HepG2 (cell line): Measurements from ENCODE around the gene UBR7. TPM values are rescaled to one million over a fixed set of nuclear protein-coding genes. Genes with fewer than 3 reads are reported as not detected.

ENCODE experiments used
- ATF6 ChIP-seq: sonication (generic); formaldehyde crosslinking; conservative IDR thresholded peaks from 2 replicates; pipeline ENCODE4 v1.4.0; 2020; ENCODE audit warnings: missing genetic modification reagents
- BCL6 ChIP-seq: IDR thresholded peaks from 2 replicates; pipeline ENCODE4 v1.6.1; 2016; ENCODE audit warnings: missing genetic modification reagents, missing compliant biosample characterization
- BHLHE40 ChIP-seq: IDR thresholded peaks from 2 replicates; pipeline ENCODE4 v1.6.1; 2011; ENCODE audit warnings: low read length, improper control_type of control experiment
- CHCHD3 ChIP-seq: sonication (generic); formaldehyde crosslinking; IDR thresholded peaks from 2 replicates; pipeline ENCODE4 v1.8.0; 2022; ENCODE audit warnings: mild to moderate bottlenecking, missing genetic modification reagents, moderate library complexity
- GATA4 ChIP-seq: sonication (generic); IDR thresholded peaks from 2 replicates; pipeline ENCODE4 v1.6.1; 2016; ENCODE audit warnings: antibody characterized with exemption, low read depth, borderline replicate concordance
- GLI4 ChIP-seq: sonication (generic); formaldehyde crosslinking; IDR thresholded peaks from 2 replicates; pipeline ENCODE4 v1.5.1; 2020; ENCODE audit warnings: missing genetic modification reagents, mild to moderate bottlenecking, moderate library complexity, borderline replicate concordance
- HOXA9 ChIP-seq: sonication (generic); formaldehyde crosslinking; IDR thresholded peaks from 2 replicates; pipeline ENCODE4 v1.8.1; 2022; ENCODE audit warnings: missing genetic modification reagents, mild to moderate bottlenecking, moderate library complexity, borderline replicate concordance
- NR2C2 ChIP-seq: sonication (generic); formaldehyde crosslinking; IDR thresholded peaks from 2 replicates; pipeline ENCODE4 v1.4.0; 2020; ENCODE audit warnings: missing genetic modification reagents, mild to moderate bottlenecking, moderate library complexity, borderline replicate concordance
- PHF8 ChIP-seq: sonication (generic); formaldehyde crosslinking; IDR thresholded peaks from 2 replicates; pipeline ENCODE4 v1.5.0; 2020; ENCODE audit warnings: missing genetic modification reagents
- POLR2AphosphoS5 ChIP-seq: IDR thresholded peaks from 2 replicates; pipeline ENCODE4 v1.6.1; 2012; ENCODE audit warnings: low read depth, low read length
- PPARG ChIP-seq: conservative IDR thresholded peaks from 2 replicates; pipeline ENCODE4 v1.6.1; 2016; ENCODE audit warnings: missing biosample characterization, missing genetic modification reagents
- SAP130 ChIP-seq: IDR thresholded peaks from 2 replicates; pipeline ENCODE4 v1.6.1; 2016; ENCODE audit warnings: low read depth
- SMAD3 ChIP-seq: sonication (generic); formaldehyde crosslinking; IDR thresholded peaks from 2 replicates; pipeline ENCODE4 v1.4.0; 2020; ENCODE audit warnings: missing genetic modification reagents
- SSRP1 ChIP-seq: IDR thresholded peaks from 2 replicates; pipeline ENCODE4 v1.6.1; 2016; ENCODE audit warnings: control low read depth
- TOPORS ChIP-seq: sonication (generic); formaldehyde crosslinking; IDR thresholded peaks from 2 replicates; pipeline ENCODE4 v1.8.0; 2023; ENCODE audit warnings: mild to moderate bottlenecking, missing genetic modification reagents
- ZFP1 ChIP-seq: IDR thresholded peaks from 2 replicates; pipeline ENCODE4 v1.6.1; 2016
- ZFP36L2 ChIP-seq: sonication (generic); formaldehyde crosslinking; IDR thresholded peaks from 2 replicates; pipeline ENCODE4 v1.4.0; 2020; ENCODE audit warnings: missing genetic modification reagents
- ZFY ChIP-seq: sonication (generic); formaldehyde crosslinking; IDR thresholded peaks from 2 replicates; pipeline ENCODE4 v1.4.0; 2020; ENCODE audit warnings: missing genetic modification reagents
- ZNF317 ChIP-seq: sonication (generic); formaldehyde crosslinking; IDR thresholded peaks from 2 replicates; pipeline ENCODE4 v1.5.0; 2020; ENCODE audit warnings: mild to moderate bottlenecking, missing genetic modification reagents
- ZNF672 ChIP-seq: sonication (generic); formaldehyde crosslinking; IDR thresholded peaks from 2 replicates; pipeline ENCODE4 v1.8.1; 2022; ENCODE audit warnings: missing genetic modification reagents
- ZNF7 ChIP-seq: IDR thresholded peaks from 2 replicates; pipeline ENCODE4 v1.6.1; 2016; ENCODE audit warnings: missing biosample characterization, missing genetic modification reagents
- ZNF704 ChIP-seq: sonication (generic); formaldehyde crosslinking; IDR thresholded peaks from 2 replicates; pipeline ENCODE4 v1.8.1; 2023; ENCODE audit warnings: mild to moderate bottlenecking, inconsistent platforms, moderate library complexity, missing genetic modification reagents, borderline replicate concordance
- polyA plus RNA-seq, 8 experiments: library from polyadenylated mRNA; depleted of rRNA in 3 of 8; stranded (reverse) in 7 of 8; unstranded in 1 of 8; fragments of >200 nt; fragmentation: Illumina TruSeq in 4 of 8; extraction: Trizol in 4 of 8; gene quantifications; 2 replicates each; pipeline versions ENCODE4 v1.2.1 to v1.2.3, GENCODE V29; 2011 to 2016; ENCODE audit warnings: low read depth in 4 of 8, missing spikeins in 1 of 8, mixed read lengths in 1 of 8; ENCODE audit not compliant: insufficient read depth in 1 of 8
- total RNA-seq, 5 experiments: library from RNA; depleted of rRNA; stranded (reverse); fragments of >200 nt; fragmentation: Illumina TruSeq; extraction: Trizol; gene quantifications; 2 replicates each; pipeline ENCODE4 v1.2.3, GENCODE V29; 2016; ENCODE audit warnings: low read depth in 1 of 5
- TF ChIP-seq, protein P1 (sequence below): sonication (generic); formaldehyde crosslinking; conservative IDR thresholded peaks from 2 replicates; pipeline ENCODE4 v1.4.0; 2020; ENCODE audit warnings: missing genetic modification reagents
- TF ChIP-seq, protein P2 (sequence below): sonication (generic); formaldehyde crosslinking; IDR thresholded peaks from 2 replicates; pipeline ENCODE4 v1.5.0; 2020; ENCODE audit warnings: mild to moderate bottlenecking, missing genetic modification reagents

The UBR7 gene
- total and polyA plus RNA-seq, 2 of the 13 experiments (the other 11 are each of a cell fraction or from before 2014, with no cell fraction given) = 11.0 to 19.7 TPM

DNA sequence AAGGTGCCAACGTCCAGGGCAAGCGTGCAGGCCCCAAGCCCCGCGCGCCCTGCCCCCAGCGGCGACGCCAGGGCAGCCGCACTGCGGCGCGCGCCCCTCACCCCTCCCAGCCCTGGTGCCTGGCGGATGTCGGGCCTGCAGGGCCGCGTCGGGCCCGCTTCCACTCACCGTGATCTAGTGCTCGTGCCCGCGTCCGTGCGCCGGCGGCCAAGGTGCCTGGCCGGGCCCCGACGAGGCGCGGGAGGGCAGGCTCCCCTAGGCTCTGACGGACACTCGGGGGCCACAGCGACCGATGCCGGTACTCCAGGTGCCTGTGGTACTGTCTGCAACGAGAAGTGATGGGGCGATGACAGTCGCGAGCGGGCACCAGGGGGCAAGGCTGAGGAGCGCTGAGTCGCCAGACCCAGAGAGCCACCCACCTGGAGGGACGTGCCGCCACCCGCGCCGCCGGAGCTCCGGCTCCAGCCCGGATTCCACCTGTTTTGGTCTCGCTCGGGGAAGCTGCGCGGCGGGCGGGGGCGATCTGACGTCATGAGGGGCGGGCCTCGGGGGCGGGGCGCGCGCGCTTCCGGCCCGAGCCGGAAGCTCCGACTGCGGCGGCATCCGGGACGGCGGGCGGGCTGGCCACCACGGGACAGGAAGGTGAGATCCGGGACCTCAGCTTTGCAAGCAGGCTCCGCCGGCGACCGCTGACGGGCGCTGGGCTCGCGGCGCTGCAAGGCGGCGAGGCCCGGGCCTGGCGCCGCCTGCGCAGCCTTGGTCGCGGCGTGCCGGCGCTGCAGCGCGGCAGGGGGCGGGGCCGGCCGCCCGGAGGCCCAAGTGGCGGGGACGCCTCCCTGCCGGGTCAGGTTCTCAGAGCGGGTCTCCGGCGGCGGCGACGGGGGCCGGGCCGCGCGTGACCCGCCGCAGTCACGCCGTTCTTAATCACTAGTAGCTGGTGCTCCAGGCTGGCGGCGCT is 22.4 kb upstream of the UBR7 start, which contains the start of the genes LYSET and MOAP1 (continued):
- TF ChIP-seq SAP130 (peak; percentile 80), ZFP1 (CRISPR knock-in tag) (no peak), ZNF704 (CRISPR knock-in tag) (peak; percentile 77; the same call in 1 of the 2 replicates), SSRP1 (no peak), ZFY (CRISPR knock-in tag) (peak; percentile 99), POLR2AphosphoS5 (peak; percentile 82), ZNF672 (peak; percentile 16; the same call in 1 of the 2 replicates), CHCHD3 (CRISPR knock-in tag) (peak; percentile 62; the same call in 1 of the 2 replicates), BHLHE40 (0 out of 2 replicates have a peak, but pooled peaks have one; percentile 22), PPARG (no peak), ZNF7 (CRISPR knock-in tag) (no peak), ZFP36L2 (no peak), SMAD3 (CRISPR knock-in tag) (no peak), PHF8 (CRISPR knock-in tag) (peak; percentile 90), GLI4 (peak; percentile 56), BCL6 (CRISPR knock-in tag) (0 out of 2 replicates have a peak, but pooled peaks have one; percentile 19), TOPORS (CRISPR knock-in tag) (no peak), ATF6 (no peak), GATA4 (0 out of 2 replicates have a peak, but pooled peaks have one; percentile 41), NR2C2 (peak; percentile 13; the same call in 1 of the 2 replicates), ZNF317 (CRISPR knock-in tag) (no peak), HOXA9 (CRISPR knock-in tag) (peak; percentile 44)
- TF ChIP-seq, protein P1, sequence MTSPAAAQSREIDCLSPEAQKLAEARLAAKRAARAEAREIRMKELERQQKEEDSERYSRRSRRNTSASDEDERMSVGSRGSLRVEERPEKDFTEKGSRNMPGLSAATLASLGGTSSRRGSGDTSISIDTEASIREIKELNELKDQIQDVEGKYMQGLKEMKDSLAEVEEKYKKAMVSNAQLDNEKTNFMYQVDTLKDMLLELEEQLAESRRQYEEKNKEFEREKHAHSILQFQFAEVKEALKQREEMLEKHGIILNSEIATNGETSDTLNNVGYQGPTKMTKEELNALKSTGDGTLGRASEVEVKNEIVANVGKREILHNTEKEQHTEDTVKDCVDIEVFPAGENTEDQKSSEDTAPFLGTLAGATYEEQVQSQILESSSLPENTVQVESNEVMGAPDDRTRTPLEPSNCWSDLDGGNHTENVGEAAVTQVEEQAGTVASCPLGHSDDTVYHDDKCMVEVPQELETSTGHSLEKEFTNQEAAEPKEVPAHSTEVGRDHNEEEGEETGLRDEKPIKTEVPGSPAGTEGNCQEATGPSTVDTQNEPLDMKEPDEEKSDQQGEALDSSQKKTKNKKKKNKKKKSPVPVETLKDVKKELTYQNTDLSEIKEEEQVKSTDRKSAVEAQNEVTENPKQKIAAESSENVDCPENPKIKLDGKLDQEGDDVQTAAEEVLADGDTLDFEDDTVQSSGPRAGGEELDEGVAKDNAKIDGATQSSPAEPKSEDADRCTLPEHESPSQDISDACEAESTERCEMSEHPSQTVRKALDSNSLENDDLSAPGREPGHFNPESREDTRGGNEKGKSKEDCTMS (CRISPR knock-in tag) = no peak
- TF ChIP-seq, protein P2, sequence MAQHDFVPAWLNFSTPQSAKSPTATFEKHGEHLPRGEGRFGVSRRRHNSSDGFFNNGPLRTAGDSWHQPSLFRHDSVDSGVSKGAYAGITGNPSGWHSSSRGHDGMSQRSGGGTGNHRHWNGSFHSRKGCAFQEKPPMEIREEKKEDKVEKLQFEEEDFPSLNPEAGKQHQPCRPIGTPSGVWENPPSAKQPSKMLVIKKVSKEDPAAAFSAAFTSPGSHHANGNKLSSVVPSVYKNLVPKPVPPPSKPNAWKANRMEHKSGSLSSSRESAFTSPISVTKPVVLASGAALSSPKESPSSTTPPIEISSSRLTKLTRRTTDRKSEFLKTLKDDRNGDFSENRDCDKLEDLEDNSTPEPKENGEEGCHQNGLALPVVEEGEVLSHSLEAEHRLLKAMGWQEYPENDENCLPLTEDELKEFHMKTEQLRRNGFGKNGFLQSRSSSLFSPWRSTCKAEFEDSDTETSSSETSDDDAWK (CRISPR knock-in tag) = no peak
